Duodenal mucosa (tissue), 2 donors: Measurements from ENCODE around the gene DIPK1C.

Experiments used
- H3K27ac ChIP-seq: one replicate; pipeline ENCODE4 v1.7.0; 2013; ENCODE audit warnings: low read depth, low read length
- H3K27me3 ChIP-seq, 2 donors: one replicate each; pipeline ENCODE4 v1.7.0; 2013; ENCODE audit warnings: low read length in 2 of 2, control low read depth in 1 of 2; ENCODE audit not compliant: insufficient read depth in 2 of 2, control insufficient read depth in 1 of 2
- H3K36me3 ChIP-seq, 2 donors: one replicate each; pipeline ENCODE4 v1.7.0; 2013; ENCODE audit warnings: low read length in 2 of 2, control low read depth in 1 of 2; ENCODE audit not compliant: insufficient read depth in 2 of 2, control insufficient read depth in 1 of 2
- H3K4me1 ChIP-seq, 2 donors: one replicate each; pipeline ENCODE4 v1.7.0; 2013; ENCODE audit warnings: low read length in 2 of 2, control low read depth in 1 of 2; ENCODE audit not compliant: insufficient read depth in 2 of 2, control insufficient read depth in 1 of 2
- H3K4me3 ChIP-seq, 2 donors: one replicate each; pipeline ENCODE4 v1.7.0; 2013; ENCODE audit warnings: low read length in 2 of 2, low read depth in 1 of 2
- H3K9ac ChIP-seq, 2 donors: one replicate each; pipeline ENCODE4 v1.7.0; 2013; ENCODE audit warnings: low read length in 2 of 2, low read depth in 1 of 2
- H3K9me3 ChIP-seq, 2 donors: one replicate each; pipeline ENCODE4 v1.7.0; 2013; ENCODE audit warnings: low read length in 2 of 2, control low read depth in 1 of 2; ENCODE audit not compliant: control insufficient read depth in 1 of 2

DIPK1C gene

DNA sequence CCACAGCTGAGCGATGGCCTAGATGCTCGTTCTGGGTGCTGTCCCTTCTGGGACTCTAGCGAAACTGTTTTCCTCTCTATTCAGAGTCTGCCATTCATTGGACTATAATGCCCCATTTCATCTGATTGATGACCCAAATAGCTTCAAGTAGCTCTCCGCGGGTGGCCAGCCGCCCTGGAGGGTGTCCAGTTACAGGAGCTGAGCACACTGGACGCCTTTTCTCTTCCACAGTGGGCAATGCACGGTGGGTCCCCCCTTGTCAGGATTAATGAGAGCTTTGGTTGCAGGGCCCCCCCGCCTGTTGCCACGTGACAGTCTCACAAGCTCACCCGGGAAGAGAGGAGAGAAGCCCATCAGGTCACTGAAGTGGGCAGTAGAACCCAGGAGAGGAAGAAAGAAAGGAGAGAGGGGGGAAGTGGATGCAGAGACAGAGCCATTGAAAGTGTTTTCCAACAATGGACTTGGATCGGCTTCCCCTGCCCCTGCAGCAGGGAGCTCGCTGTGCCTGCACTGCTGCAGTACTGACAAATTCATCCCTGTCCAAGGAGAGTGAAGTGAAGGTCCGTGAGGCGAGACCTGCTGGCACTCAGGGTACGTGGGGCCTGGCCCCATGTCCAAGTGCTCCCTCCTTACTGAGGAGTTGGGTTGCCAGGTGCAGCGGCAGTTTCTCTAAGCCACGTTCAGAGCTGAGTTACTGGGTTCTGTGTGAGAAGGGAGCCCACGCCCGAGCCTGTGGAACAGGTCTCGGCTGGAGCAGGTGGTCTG, 44.8 kb downstream of the DIPK1C start:
- Histone ChIP-seq H3K9ac (no peak overlapping the region), H3K4me3 (no peak overlapping the region), H3K27me3 (no peaks in the 10 kb centered on the region), H3K27ac (no peak overlapping the region), H3K4me1 (no peaks in the 10 kb centered on the region), H3K36me3 (no peaks in the 10 kb centered on the region), H3K9me3 (no peaks in the 10 kb centered on the region)

DNA sequence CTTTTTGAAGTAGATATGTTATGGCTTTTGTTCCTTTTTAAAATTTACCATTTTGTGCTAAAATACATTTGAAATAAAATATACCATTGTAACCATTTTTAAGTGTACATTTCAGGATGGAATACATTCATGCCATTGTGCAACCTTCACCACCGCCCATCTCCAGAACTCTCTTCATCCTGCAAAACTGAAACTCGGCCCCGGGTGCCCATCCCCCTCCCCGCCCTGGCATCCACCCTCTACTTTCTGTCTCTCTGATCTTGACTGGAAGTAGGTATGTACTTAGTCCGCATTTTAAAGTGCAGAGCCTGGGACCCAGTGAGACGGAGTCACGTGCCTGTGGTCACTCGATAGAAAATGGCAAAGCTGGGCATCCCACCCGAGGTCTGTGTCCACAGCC, 45.6 kb downstream of the DIPK1C start:
- H3K27ac ChIP-seq, result no peak overlapping the region
- H3K4me1 ChIP-seq, result no peaks in the 10 kb centered on the region
- H3K4me3 ChIP-seq, result no peak overlapping the region
- no peaks in the 10 kb centered on the region for H3K27me3 ChIP-seq
- no peaks in the 10 kb centered on the region for H3K36me3 ChIP-seq
- H3K9me3 ChIP-seq, result no peaks in the 10 kb centered on the region
- H3K9ac ChIP-seq, result no peak overlapping the region

DNA sequence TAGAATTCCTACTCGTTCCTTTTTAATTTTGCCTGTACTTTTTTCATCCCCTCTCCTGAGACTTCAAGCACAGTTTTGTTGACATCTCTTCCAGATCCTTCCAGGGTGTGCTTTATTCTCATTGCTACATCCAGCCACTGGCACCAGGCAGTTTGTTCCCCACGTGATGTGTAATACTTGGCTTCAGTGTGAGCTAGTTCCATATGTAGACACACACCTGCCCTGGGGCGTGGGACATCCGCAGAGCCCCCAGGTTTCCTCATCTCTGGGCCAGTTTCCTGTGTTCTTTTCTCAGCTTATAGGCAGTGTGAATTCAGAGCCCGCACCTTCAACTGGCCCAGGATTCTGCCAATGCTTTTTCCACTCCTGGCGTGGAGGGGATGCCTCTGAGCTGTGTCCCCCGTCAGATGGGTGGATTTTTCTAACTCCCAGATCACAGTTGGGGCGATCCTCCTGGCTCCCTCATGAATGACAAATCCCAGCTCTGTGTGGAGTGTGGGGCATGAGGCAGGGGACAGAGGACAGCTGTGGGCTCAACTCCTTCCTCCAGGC, 46.6 kb downstream of the DIPK1C start:
- Histone ChIP-seq H3K27me3 (no peaks in the 10 kb centered on the region), H3K36me3 (no peaks in the 10 kb centered on the region), H3K9me3 (no peaks in the 10 kb centered on the region), H3K27ac (no peak overlapping the region), H3K9ac (no peak overlapping the region), H3K4me1 (no peaks in the 10 kb centered on the region), H3K4me3 (no peak overlapping the region)

DNA sequence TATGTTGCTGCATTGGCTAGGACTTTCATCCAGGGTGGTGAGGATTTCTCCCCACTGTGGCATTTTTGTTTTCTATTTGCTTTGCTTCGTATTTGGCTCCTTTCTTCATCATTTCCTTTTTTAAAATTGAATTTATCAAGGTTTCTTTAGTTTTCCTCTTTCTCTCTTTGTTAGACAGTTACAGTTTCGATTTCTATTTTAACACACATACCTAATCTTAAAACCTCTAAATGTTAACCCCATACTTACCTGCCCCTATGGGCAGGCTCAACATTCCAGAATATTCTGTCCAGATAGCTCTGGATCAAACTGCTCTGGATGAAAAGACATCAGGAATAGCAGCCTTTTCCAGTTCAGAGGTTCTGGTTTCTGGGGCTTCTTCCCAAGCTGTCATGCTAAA, 49.2 kb downstream of the DIPK1C start:
- no peaks in the 10 kb centered on the region for H3K9me3 ChIP-seq
- no peak overlapping the region for H3K4me3 ChIP-seq
- no peaks in the 10 kb centered on the region for H3K27me3 ChIP-seq
- no peak overlapping the region for H3K9ac ChIP-seq
- H3K27ac ChIP-seq, result no peak overlapping the region
- no peaks in the 10 kb centered on the region for H3K36me3 ChIP-seq
- no peaks in the 10 kb centered on the region for H3K4me1 ChIP-seq

DNA sequence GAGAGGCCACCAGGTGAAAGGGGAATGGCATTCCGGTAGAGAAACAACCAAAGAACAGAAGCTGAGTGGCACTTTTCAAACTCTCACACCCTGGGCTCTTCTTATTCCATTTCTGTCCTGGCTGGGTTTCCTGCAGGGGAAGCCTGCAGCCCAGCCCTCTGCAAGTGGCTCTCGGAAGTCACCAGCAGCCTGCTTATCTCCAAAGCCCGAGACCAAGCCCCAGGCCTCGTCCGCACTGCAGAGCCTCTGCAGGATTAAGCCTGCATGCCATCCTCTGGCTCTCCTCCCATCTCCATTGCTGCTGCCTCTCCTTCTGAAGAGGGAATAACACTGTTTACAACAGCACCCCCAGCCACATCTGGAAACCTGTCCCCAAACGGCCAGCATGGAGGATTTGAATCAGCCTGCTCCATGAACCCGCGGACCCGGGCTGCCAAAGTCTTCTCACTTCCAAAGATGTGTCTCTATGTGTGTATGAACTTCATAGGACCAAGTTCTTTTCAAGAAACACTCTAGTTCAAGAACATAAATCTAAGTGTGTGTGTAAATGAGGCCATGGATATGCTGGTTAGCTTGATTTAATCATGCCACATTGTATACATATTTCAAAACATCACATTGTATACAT, 54.2 kb downstream of the DIPK1C start:
- Histone ChIP-seq H3K27me3 (no peaks in the 10 kb centered on the region), H3K9ac (no peak overlapping the region), H3K4me3 (no peak overlapping the region), H3K36me3 (no peaks in the 10 kb centered on the region), H3K9me3 (no peaks in the 10 kb centered on the region), H3K27ac (no peak overlapping the region), H3K4me1 (peaks cover 0 to 5% of the 10 kb centered on the region in 2 donors)

DNA sequence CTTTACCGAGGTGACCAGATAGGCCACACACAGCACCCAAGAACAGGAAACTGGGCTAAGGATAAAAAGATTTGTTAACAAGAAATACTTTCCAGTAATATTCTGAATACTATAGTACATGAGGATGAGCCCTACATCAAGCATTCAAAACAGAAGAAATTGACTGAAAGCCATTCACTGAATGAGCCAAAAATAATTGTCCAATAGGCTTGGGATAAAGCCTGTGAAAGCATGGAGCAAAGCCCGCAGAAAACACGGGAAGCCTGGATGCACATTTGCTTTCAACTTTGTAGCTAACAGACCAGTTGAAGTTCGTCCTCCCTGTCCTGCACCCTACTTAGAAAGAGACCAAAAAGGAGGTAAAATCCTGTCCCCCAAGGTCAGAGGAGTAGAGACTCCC, 56.3 kb downstream of the DIPK1C start:
- Histone ChIP-seq H3K4me3 (no peak overlapping the region), H3K27ac (no peak overlapping the region), H3K36me3 (no peaks in the 10 kb centered on the region), H3K4me1 (peaks cover 0 to 5% of the 10 kb centered on the region in 2 donors), H3K27me3 (no peaks in the 10 kb centered on the region), H3K9me3 (no peaks in the 10 kb centered on the region), H3K9ac (no peak overlapping the region)

DNA sequence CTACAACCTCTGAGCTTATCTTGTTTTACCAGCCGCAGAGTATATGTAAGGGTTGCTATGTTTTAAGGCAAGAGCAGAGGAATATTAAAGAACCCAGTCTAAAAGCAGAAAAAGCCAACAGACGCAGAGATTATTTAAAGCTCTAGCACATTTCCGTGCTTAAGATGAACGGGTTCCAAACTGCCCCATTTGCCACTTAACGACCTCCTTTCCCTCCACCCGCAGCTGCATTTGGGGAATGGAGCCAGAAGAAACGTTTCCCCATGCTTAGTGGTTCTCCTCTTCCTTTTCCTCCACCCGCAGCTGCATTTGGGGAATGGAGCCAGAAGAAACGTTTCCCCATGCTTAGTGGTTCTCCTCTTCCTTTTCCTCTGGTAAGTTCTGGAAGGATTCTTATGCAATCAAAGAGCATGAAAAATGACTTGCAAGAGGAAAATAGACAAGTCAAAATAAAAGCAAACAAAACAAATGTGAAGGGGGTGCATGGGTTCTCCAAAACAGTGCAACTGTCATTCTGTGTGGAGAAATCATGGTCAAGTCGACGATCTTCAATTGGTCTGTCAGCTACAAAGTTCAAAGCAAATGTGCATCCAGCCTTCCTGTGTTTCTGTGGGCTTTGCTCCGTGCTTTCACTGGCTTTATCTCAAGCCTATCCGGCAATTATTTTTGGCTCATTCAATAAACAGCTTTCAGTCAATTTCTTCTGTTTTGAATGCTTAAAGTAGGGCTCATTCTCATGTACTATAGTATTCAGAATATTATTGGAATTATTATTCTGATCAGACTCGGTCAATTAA, 57.8 kb downstream of the DIPK1C start:
- no peaks in the 10 kb centered on the region for H3K36me3 ChIP-seq
- H3K27ac ChIP-seq, result no peak overlapping the region
- H3K9me3 ChIP-seq, result no peaks in the 10 kb centered on the region
- no peak overlapping the region for H3K9ac ChIP-seq
- no peaks in the 10 kb centered on the region for H3K27me3 ChIP-seq
- H3K4me1 ChIP-seq, result peaks cover 0 to 5% of the 10 kb centered on the region in 2 donors
- no peak overlapping the region for H3K4me3 ChIP-seq

DNA sequence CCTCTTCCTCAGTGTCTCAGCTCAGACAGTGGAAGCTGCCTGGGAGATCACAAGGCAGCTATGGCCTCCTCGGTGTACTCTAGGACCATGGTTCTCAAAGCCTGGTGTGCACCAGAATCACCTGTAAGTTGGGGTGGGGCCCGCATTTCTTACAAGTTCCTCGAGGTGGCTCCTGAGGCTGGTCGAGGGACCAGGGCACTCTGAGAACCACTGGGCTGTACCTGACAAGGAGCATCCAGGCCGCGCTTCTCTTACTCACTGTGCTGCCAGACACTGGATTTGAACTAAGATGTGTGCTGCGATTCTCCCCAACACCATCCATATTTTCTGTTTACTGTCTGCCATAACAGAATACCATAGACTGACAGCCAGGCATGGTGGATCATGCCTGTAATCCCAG, 59.5 kb downstream of the DIPK1C start:
- no peak overlapping the region for H3K4me3 ChIP-seq

DNA sequence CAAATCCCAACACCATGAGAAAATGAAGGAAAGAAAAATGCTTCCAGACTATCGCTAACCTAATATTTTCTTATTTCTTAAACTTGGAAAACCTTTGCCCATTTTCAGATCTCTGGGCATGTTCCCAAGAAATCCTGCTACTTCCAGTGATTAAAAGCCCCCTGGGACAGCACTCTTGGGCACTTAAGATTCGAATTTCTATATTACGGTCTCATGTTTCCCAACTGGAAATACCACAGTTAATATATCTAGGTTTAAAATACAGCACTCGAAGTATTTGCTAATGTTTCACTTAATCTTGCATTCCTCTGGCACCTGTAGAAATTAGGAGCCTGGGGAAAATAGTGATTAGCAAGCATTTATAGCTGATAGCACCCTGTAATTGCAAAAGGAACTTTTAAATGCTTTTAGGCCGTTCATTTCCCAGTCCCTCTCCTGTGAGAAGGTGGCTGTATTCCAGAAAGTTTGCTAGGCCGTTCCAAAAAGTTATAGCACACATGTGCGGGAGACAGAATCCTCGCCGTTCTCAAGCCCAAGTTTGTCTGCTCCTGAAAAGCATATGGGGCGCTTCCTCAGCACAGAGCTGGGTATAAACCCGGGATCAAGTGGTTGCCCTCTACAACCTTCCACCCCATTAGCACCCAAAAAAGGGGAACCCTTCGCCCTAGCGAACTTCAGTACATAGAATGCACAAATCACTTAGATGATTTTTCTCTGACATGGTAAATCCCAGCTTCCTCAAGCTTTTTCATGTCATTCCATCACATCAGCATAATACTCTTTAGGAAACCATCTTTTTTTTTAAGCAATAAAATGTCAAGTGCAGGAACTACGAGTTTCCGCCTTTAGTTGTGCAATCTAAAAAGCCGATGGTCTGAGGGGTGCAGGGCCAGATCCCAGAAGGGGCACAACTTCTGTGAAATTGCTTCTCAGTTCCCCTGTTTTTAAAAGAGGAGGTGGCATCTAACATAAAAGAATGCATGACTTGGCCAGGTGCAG, 60.6 kb downstream of the DIPK1C start:
- no peak overlapping the region for H3K27ac ChIP-seq
- no peak overlapping the region for H3K9ac ChIP-seq
- H3K4me1 ChIP-seq, result peaks cover 0 to 5% of the 10 kb centered on the region in 2 donors
- H3K36me3 ChIP-seq, result no peaks in the 10 kb centered on the region
- H3K9me3 ChIP-seq, result no peaks in the 10 kb centered on the region
- peaks cover 0 to 3% of the 10 kb centered on the region in 2 donors for H3K27me3 ChIP-seq
- no peak overlapping the region for H3K4me3 ChIP-seq

More for the DNA sequence above, 59.5 kb downstream of the DIPK1C start:
- H3K9me3 ChIP-seq, result no peaks in the 10 kb centered on the region
- no peak overlapping the region for H3K9ac ChIP-seq
- no peaks in the 10 kb centered on the region for H3K36me3 ChIP-seq
- H3K27ac ChIP-seq, result no peak overlapping the region
- peaks cover 0 to 5% of the 10 kb centered on the region in 2 donors for H3K4me1 ChIP-seq
- no peaks in the 10 kb centered on the region for H3K27me3 ChIP-seq
